Gastroesophageal sphincter (tissue), 4 donors: ENCODE results near the gene MTCL3.

Experiments
- ATAC-seq: fragments of 150-250 bp; one replicate; pipeline ENCODE4 v1.9.1; 2016; ENCODE audit warnings: mild to moderate bottlenecking, moderate library complexity
- H3K27ac ChIP-seq, 4 donors: fragments of 200-600 bp; sonication (generic) in 3 of 4; 1 replicate in 3 of 4; 2 replicates in 1 of 4; pipeline ENCODE4 v1.5.1; 2016 to 2019
- H3K27me3 ChIP-seq: fragments of 200-600 bp; sonication (generic); one replicate; pipeline ENCODE4 v1.5.1; 2019
- H3K36me3 ChIP-seq, 2 donors: fragments of 200-600 bp; sonication (generic); one replicate each; pipeline ENCODE4 v1.5.1; 2019; ENCODE audit warnings: control low read depth in 1 of 2
- H3K4me1 ChIP-seq, 3 donors: fragments of 200-600 bp; sonication (generic); 1 replicate in 2 of 3; 2 replicates in 1 of 3; pipeline ENCODE4 v1.5.1; 2016 to 2019; ENCODE audit warnings: control low read depth in 2 of 3
- H3K4me3 ChIP-seq, 2 donors: fragments of 200-600 bp; sonication (generic); one replicate each; pipeline ENCODE4 v1.5.1; 2019; ENCODE audit warnings: mild to moderate bottlenecking in 1 of 2, moderate library complexity in 1 of 2
- H3K9me3 ChIP-seq, 3 donors: fragments of 200-600 bp; sonication (generic); one replicate each; pipeline ENCODE4 v1.5.1; 2017 to 2019; ENCODE audit warnings: control low read depth in 2 of 3
- CTCF ChIP-seq, 4 experiments: fragments of 200-600 bp in 2 of 4; fragments of 450-650 bp in 2 of 4; sonication (generic) in 1 of 4; IDR thresholded peaks; one replicate each; pipeline ENCODE4 v1.5.1; 2017 to 2019; ENCODE audit warnings: antibody characterized with exemption in 4 of 4, mild to moderate bottlenecking in 2 of 4, moderate library complexity in 2 of 4
- EP300 ChIP-seq: sonication (generic); formaldehyde crosslinking; IDR thresholded peaks from one replicate; pipeline ENCODE4 v1.6.1; 2017; ENCODE audit warnings: antibody characterized with exemption, mild to moderate bottlenecking
- POLR2A ChIP-seq, 2 donors: fragments of 450-650 bp; IDR thresholded peaks; one replicate each; pipeline ENCODE4 v1.6.1; 2017; ENCODE audit warnings: antibody characterized with exemption in 2 of 2, mild to moderate bottlenecking in 2 of 2, moderate library complexity in 1 of 2
- POLR2AphosphoS5 ChIP-seq: sonication (generic); formaldehyde crosslinking; IDR thresholded peaks from one replicate; pipeline ENCODE4 v1.6.1; 2017; ENCODE audit warnings: antibody characterized with exemption
- WGBS, 2 donors: methylation state at CpG; one replicate each; pipeline ENCODE4 v1.1.5; 2018; ENCODE audit warnings: low coverage in 1 of 2; 5-methylcytosine and 5-hydroxymethylcytosine counted together

Gene MTCL3

DNA sequence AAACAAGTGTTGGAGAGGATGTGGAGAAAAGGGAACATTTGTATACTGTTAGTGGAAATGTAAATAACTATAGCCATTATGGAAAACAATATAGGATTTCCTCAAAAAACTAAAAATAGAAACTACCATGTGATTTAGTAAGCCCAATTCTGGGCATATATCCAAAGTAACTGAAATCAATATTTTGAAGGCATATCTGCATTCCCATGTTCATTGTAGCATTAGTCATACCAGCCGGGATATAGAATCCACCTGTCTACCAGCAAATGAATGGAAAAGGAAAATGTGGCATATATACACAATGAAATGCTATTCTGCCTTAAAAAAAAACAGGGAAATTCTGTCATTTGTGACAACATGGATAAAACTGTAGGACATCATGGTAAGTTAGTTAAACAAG, 42.5 kb upstream of the MTCL3 start:
- H3K27ac ChIP-seq = no peak overlapping the region
- no peaks in the 10 kb centered on the region for H3K36me3 ChIP-seq
- no peak for ATAC-seq
- no peak overlapping the region for H3K4me3 ChIP-seq
- WGBS, 2 donors = 17 to 72% methylated on average over 1 of the region's 1 CpG
- H3K4me1 ChIP-seq = no peaks in the 10 kb centered on the region
- no peaks in the 10 kb centered on the region for H3K9me3 ChIP-seq
- no peaks in the 10 kb centered on the region for H3K27me3 ChIP-seq
- TF ChIP-seq CTCF (IDR thresholded peaks at IDR 0.05) (no peak), EP300 (no peak), POLR2A (IDR thresholded peaks at IDR 0.05) (no peak), POLR2AphosphoS5 (no peak)

DNA sequence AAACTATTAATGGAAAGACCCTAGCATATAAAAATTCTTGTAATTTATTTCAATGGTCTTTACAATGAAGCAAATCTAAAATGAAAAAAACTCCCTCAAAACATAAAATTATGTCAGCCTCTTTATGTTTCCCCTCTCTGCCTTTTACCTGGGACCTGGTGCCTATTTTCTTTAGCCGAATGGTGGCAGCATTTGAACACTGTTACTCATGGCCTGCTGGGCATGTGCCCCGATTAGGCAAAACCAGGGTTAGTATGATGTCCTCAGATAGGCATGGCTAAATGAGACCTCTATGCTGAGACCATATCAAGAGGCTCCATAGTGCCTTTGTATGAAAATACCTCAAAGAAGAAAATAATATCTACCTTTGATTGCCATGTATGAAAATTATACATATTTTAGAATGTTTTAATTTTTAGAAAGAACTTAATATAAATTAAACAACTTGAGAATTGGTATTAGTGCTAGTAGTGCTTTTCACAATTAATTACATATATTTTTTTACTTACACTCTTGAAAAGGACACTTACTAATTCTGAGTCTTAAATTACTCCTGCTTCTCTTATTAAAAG, 35.4 kb upstream of the MTCL3 start:
- no peak for TF ChIP-seq EP300
- no peak for TF ChIP-seq POLR2AphosphoS5
- TF ChIP-seq POLR2A (IDR thresholded peaks at IDR 0.05) = no peak
- peak in 1 of 4 experiments; percentile 23 for TF ChIP-seq CTCF (IDR thresholded peaks at IDR 0.05)

DNA sequence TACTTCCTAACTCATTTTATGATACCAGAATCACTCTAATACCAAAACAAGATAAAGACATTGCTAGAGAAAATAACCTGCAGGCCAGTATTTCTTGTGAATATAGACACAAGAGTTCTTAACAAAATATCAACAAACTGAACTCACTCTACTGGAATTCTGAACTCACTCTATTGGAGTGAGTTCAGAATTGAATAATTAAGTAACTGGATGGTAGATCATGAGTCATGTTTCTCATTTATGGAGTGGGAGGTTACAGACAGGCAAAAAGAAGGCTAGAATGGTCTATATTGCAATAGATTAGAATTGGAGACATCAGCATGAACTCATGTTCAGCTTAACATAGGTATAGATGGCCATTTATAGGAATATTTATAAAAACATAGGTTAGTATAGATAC, 31.3 kb upstream of the MTCL3 start:
- no peak for ATAC-seq
- Histone ChIP-seq H3K36me3 (no peaks in the 10 kb centered on the region), H3K9me3 (no peaks in the 10 kb centered on the region), H3K27me3 (no peaks in the 10 kb centered on the region), H3K4me3 (no peak overlapping the region), H3K27ac (no peak overlapping the region), H3K4me1 (no peaks in the 10 kb centered on the region)
- TF ChIP-seq CTCF (IDR thresholded peaks at IDR 0.05) = no peak

More for the DNA sequence above, 35.4 kb upstream of the MTCL3 start:
- no peaks in the 10 kb centered on the region for H3K4me1 ChIP-seq
- H3K9me3 ChIP-seq = no peaks in the 10 kb centered on the region
- H3K27ac ChIP-seq = no peak overlapping the region
- H3K27me3 ChIP-seq = no peaks in the 10 kb centered on the region
- 16 to 28% methylated on average over 2 of the region's 2 CpGs for WGBS, 2 donors
- H3K36me3 ChIP-seq = no peaks in the 10 kb centered on the region
- no peak for ATAC-seq
- no peak overlapping the region for H3K4me3 ChIP-seq

DNA sequence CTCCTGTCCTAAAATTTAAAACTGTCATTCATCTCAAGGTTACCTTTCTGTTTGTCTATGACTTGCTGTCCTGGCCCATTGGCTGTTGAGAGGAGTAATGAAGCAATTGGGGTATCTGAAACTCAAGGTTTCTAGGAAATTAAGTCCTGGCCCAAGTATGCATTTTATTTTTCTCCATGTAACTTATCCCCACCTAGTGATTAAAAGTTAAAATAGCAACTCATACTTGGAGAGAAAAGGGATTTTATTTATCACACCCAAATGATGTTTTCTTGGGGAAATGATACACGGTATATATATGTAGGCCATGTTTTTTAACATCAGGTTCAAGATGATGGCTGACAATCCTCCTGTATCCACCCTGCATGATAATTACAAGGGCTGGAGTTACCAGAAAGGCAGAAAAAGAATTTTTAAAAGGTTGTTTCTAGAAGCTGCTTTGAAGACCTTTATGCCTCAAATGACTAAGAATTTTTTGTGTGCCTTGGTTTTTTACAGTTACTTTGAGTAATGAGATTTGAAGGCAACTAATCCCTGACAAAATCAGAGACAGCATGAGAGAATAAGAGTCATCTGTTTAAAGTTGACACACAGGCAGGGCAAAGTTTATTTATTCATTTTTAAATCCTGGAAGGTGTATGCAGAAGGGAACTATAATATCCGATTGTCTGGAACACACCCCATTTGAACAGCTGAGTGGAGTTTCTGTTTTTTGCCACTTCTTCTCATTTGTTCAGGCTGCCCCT, 28.9 kb upstream of the MTCL3 start:
- H3K27ac ChIP-seq = no peak overlapping the region
- H3K27me3 ChIP-seq = no peaks in the 10 kb centered on the region
- H3K36me3 ChIP-seq = no peaks in the 10 kb centered on the region
- 28 to 35% methylated on average over 2 of the region's 2 CpGs for WGBS, 2 donors
- no peak overlapping the region for H3K4me3 ChIP-seq
- no peak for ATAC-seq
- no peaks in the 10 kb centered on the region for H3K9me3 ChIP-seq
- TF ChIP-seq CTCF (IDR thresholded peaks at IDR 0.05) (peak in 1 of 4 experiments; percentile 10), POLR2AphosphoS5 (no peak), EP300 (no peak), POLR2A (IDR thresholded peaks at IDR 0.05) (no peak)
- no peaks in the 10 kb centered on the region for H3K4me1 ChIP-seq

DNA sequence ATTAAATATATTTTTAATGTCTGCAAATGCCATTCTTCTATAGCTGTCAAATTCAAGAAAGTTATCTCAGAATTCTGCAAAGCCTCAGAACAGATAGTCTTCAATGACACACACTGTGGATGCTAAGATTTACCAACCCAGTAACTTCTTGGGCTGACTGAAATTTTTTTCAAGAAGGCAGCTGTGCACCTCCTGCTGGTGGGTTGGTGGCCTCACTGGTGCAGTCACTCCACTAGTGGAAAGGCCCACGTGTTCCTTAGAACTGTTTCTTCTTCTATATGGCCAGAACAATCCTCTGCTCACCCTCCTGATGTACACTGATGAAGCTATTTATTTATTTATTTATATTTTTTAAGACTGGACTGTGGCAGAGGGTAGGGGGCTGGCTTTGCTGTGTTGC, 28.1 kb upstream of the MTCL3 start:
- TF ChIP-seq EP300 = no peak
- no peak for TF ChIP-seq POLR2A (IDR thresholded peaks at IDR 0.05)
- no peak for TF ChIP-seq POLR2AphosphoS5
- no peak for TF ChIP-seq CTCF (IDR thresholded peaks at IDR 0.05)
- no peak overlapping the region for H3K4me3 ChIP-seq
- 10% methylated on average over 1 of the region's 1 CpG; no CpG with 5 or more reads in 1 of the 2 donors for WGBS, 2 donors
- H3K27me3 ChIP-seq = no peaks in the 10 kb centered on the region
- no peaks in the 10 kb centered on the region for H3K9me3 ChIP-seq
- H3K27ac ChIP-seq = no peak overlapping the region
- no peaks in the 10 kb centered on the region for H3K36me3 ChIP-seq
- no peak for ATAC-seq
- no peaks in the 10 kb centered on the region for H3K4me1 ChIP-seq
